Effector CD8-positive, alpha-beta T cell (primary cell): Measurements from ENCODE around the gene SLC26A4.

Source experiments
- DNase-seq: peaks from one replicate; lab custom pipeline; 2025; lab: John Stamatoyannopoulos, UW

Gene SLC26A4

GRCh38 chr7:107746006-107746405, 85.4 kb downstream of the SLC26A4 start:
- DNase-seq = no peak

- DNase-seq = no peak
Measured at GRCh38 chr7:107751113-107751512, 90.5 kb downstream of the SLC26A4 start.

DNA sequence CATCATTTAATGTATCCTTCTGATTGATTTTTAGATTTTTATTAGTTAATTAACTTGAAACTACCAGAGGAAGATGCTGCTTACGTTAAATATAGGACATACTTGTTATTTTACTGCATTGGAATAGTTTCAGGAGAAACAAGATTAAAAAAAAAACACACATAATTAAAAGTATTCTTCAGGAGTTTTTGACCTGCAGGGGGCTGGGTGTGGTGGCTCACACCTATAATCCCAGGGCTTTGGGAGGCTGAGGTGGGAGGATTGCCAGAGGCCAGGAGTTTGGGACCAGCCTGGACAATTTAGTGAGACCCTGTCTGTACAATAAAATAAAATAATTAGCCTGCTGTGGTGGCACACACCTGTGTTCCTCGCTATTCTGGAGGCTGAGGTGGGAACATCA, 94.0 kb downstream of the SLC26A4 start:
- DNase-seq = no peak

GRCh38 chr7:107758667-107759066, 98.0 kb downstream of the SLC26A4 start:
- no peak for DNase-seq

DNA sequence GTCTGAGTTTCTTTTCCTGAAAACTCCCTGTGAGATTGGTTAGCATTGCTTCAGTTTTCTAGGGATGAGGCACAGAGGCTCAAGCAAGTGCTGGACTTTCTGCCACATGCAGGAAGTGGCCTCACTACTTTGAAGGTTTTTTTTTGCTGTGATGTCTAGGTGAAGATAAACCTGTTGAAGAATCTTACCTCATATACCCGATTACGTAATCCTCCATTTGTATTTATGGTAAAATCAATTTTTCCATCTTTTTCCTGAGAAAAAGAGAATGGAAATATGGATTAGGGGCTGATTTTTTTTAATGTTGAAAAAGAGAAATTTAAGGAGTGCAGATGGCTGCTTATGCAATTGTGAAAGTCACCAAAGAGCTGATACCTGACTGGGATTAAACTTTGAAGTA, 106.8 kb downstream of the SLC26A4 start:
- DNase-seq = no peak
